T47D (cell line): ENCODE measurements around the gene COX17.

Source experiments
- DNase-seq, 2 experiments: peaks; one replicate each; pipeline versions ENCODE4 v3.0.0 to v3.0.0-alpha.2; 2011 to 2012; ENCODE audit warnings: low read depth in 1 of 2, low spot score in 1 of 2
- JUND ChIP-seq: IDR thresholded peaks from 2 replicates; pipeline ENCODE4 v1.6.1; 2012; ENCODE audit warnings: low read depth
- in situ Hi-C: cut with HindIII; loops from 2 replicates; pipeline ENCODE4 v1.10.0; 2016; ENCODE audit warnings: low sequenced_read_pairs, low pct_unique_long_range_greater_than_20kb

COX17 gene

GRCh38 chr3:119664850-119665379 lies 12.3 kb downstream of the COX17 start:
- no peak for DNase-seq
- no peak for TF ChIP-seq JUND
- in situ Hi-C loops = no loop called here

GRCh38 chr3:119664370-119664769 lies 12.8 kb downstream of the COX17 start:
- in situ Hi-C loops = no loop called here
- DNase-seq = no peak
- TF ChIP-seq JUND = no peak

- in situ Hi-C loops = no loop called here
- no peak for DNase-seq
- TF ChIP-seq JUND = no peak
These were observed 13.3 kb downstream of the COX17 start for GRCh38 chr3:119663885-119664284.

GRCh38 chr3:119662604-119663373 lies 14.4 kb downstream of the COX17 start:
- in situ Hi-C loops = no loop called here
- no peak for TF ChIP-seq JUND
- DNase-seq = peak in 1 of 2 experiments; percentile 12

GRCh38 chr3:119660474-119661440 lies 16.4 kb downstream of the COX17 start, which contains the start of gene POPDC2:
POPDC2 (minus strand) TSS chr3:119660589; CDS start chr3:119660423, 166 bp downstream.
- no peak for TF ChIP-seq JUND
- no peak for DNase-seq
- in situ Hi-C loops = no loop called here

DNA sequence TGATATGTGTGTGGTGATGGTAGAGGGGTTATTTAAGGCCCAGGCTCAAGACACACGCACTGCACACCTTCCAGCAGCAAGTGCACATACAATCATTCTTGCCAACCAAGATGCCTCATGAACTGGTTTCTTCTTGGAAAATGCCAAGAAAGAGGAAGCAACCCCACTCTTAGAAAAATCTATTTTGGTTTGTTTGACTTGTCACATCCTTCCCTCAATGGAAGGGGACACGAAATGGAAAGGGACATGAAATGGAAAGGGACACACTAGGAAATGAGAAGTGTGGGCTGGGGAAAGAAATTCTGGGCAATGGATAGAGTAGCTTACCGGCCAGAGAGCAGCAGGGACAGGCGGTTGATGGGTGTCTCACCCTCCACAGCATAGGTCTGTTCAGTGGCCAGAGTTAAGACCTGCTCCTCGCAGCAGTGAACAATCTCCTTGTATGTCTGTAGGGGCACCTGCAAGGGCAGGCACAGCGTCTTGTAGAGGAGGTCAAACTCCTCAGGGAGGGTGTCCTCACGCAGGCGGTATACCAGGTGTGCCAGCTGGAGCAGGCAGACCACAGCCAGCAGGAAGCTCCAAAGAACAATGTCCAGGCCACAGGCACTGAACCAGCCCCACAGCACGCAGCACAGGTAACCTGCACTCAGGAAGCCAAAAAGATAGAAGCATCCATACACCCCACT lies 17.5 kb downstream of the COX17 start:
- in situ Hi-C loops = no loop called here
- no peak for DNase-seq
- no peak for TF ChIP-seq JUND

- in situ Hi-C loops = no loop called here
These were observed 18.2 kb downstream of the COX17 start for GRCh38 chr3:119658994-119659393.

DNA sequence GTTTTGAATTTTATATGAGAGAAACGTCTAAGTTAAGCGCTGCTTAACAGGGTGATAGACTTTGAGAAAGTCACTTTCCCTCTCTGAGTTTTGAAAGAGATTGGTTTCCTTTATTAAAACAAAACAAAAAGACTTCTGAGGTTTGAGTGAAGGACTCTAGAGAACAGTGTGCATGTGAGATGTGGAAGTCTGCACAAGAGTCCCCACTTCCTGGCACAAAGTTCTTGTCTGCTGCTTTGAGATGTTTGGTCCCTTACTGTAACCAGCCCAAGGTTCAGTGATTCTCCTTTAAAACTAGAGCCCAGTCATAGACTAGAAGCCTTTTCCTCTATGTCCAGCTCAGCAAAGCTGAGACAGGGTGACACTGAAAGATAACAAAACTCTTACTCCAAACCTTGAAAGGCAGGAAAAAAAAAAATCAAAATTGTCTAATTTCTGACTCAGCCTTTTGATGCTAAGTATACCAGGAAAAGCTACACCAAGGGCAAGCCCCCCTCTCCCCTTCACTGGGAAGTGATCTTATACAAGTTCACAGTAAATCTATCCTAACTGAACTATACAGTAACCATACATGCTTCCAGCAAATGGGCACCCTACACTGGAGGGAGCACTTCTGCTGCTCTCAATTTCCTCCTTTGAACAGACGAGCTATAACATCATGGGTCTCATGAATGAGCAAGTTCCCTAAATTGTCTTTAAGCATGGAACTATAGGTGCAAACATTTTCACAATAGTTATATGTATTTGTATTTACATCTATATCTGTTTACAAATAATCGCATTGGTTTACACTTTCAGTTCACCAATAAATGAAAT lies 19.1 kb downstream of the COX17 start:
- DNase-seq = no peak
- TF ChIP-seq JUND = no peak
- in situ Hi-C loops = no loop called here

More at GRCh38 chr3:119658994-119659393, 18.2 kb downstream of the COX17 start:
- no peak for TF ChIP-seq JUND
- no peak for DNase-seq

- TF ChIP-seq JUND = no peak
- DNase-seq = no peak
- in situ Hi-C loops = no loop called here
These were observed 23.3 kb downstream of the COX17 start for GRCh38 chr3:119653876-119654275.

DNA sequence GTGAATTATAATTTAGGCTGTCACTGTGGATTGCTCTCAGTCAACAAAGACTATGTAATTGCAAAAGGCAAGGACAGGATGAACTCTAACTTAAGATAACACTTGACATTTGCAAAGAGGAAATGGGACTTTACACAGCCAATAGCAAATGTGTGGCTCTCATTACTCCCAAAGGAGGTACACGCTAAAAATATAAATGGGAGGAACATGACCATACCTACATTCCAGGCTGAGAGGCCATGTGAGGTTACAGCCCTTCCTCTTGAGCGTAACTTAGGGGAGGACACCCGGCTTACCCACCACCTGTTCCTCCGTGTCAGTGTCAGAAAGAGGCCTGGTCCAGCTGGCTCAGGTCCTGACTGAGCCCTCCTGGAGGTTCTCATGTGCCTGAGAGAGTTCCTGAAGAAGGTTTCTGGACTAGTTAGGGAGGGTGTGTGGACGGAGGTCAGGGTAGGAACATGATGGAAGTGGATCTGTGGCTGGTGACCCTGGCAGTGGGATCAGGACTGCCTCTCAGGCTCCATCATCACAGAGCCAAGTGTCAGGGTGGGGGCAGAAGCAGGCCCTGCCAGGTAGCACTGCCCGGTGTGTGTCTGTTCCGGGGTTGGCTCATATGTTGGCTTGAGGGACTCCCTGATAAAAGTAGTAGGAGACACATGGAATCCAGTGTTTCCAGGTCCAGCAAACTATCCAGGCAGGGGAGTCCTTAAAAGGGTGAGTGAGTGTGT lies 24.7 kb downstream of the COX17 start:
- in situ Hi-C loops = no loop called here
- no peak for TF ChIP-seq JUND
- no peak for DNase-seq

DNA sequence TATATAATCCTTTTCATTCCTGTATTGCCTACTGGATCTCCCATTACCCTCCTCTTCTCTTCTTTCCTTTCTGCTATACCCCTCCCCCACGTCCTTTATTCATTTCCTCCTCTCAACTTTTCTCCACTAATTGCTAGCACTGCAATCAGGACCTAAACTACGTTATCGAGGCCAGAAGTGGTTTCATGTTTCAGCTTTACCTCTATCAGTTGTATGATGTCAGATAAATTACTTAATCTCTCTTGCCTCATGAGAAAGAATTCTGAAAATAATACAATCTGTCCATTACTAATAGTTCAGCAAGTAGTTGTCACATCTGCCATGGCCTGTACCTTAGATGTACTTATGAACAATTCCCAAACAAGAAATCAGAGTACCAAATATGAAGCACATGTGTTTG lies 27.4 kb downstream of the COX17 start:
- in situ Hi-C loops = no loop called here
- no peak for TF ChIP-seq JUND
- DNase-seq = no peak
